ENCODE results near the gene PIP5K1C. TPM values are rescaled to one million over a fixed set of nuclear protein-coding genes. Genes with fewer than 3 reads are reported as not detected.

PIP5K1C gene, protein sequence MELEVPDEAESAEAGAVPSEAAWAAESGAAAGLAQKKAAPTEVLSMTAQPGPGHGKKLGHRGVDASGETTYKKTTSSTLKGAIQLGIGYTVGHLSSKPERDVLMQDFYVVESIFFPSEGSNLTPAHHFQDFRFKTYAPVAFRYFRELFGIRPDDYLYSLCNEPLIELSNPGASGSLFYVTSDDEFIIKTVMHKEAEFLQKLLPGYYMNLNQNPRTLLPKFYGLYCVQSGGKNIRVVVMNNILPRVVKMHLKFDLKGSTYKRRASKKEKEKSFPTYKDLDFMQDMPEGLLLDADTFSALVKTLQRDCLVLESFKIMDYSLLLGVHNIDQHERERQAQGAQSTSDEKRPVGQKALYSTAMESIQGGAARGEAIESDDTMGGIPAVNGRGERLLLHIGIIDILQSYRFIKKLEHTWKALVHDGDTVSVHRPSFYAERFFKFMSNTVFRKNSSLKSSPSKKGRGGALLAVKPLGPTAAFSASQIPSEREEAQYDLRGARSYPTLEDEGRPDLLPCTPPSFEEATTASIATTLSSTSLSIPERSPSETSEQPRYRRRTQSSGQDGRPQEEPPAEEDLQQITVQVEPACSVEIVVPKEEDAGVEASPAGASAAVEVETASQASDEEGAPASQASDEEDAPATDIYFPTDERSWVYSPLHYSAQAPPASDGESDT
- 55.1 and 85.5 TPM in 2 replicates for total RNA-seq

GRCh38 chr19:3700242-3701032 lies at the start of gene PIP5K1C:
PIP5K1C (minus strand) TSS chr19:3700468; CDS start chr19:3700390, 78 bp downstream.

DNA sequence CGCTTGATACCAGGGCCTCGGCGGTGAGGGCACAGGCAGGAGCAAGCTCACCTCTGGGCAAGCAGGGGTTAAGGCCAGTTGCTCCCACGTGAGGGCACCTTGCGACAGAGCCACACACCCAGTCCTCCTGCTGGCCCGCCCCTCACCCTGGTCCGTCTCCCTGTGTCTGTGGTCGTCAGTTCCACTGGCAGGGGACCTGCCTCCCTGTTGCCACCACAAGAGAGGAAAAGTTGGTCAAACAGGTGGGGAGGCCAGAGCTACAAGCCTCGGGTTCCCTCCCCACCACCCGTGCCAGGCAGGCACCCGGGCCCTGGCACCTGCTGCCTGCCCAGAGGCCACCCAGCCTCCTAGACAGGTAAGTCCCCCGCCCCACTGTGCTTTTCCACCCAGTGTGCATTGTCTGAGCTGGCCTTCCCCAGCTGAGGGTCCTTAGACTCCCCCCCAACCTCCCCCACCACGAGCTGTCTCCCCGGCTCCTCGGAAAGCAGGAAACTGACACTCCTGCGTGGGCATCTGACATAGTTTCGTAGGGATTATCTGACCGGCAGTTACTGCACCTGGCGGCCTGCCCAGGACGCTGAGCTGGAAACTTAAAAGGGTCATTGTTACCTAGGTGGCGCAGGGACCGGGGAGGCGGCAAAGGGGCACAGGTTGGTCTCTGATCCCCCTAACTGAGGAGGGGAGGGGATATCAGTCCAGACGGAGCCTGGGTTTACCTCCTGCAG lies 8.1 kb upstream of the PIP5K1C start, which contains the start of gene TJP3:
TJP3 (plus strand) TSS at position 178 of the 725 bp plus-strand sequence. CDS start 20,049 bp downstream, outside the sequence.

GRCh38 chr19:3626473-3627350 lies 73.6 kb downstream of the PIP5K1C start, which contains the start of gene CACTIN:
CACTIN (minus strand) TSS chr19:3626790; CDS start chr19:3626762, 28 bp downstream.

GRCh38 chr19:3606690-3607289 lies 93.5 kb downstream of the PIP5K1C start, which contains the start of gene TBXA2R:
TBXA2R (minus strand) TSS chr19:3606875; CDS start chr19:3600634, 6,241 bp downstream.

DNA sequence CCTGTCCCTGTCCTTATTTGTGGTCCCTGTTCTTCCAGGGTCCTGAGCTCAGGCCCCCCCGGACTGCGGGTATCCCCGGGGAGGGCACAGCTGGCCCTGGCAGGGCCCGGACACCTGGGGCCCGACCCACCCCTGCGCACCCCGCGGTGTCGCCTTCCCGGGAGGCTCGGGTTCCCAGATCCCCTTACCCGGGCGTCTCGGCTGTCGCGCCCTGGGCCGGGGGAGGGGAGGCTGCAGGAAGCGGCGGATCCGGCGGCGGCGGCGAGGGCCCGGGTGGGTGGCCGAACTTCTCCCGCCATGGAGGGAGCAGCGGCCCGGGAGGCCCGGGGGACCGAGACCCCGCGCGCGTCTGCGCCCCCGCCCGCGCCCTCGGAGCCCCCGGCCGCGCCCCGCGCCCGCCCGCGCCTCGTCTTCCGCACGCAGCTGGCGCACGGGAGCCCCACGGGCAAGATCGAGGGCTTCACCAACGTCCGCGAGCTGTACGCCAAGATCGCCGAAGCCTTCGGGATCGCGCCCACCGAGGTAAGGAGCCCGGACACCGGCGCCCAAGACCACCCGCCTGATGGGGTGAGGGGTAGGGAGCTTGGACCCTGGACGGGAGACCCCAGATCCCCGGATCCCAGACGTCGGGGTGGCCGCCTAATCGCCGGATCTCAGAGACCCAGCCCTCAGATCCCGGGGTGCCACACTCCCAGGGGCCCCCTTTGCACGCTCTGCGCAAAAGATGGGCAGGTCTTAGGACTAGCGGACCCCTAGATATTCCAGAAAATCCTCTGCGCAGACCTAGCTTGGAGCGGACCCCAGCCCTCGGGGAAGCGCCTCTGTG lies 114.8 kb downstream of the PIP5K1C start, which contains the start of gene GIPC3:
GIPC3 (plus strand) TSS at position 178 of the 826 bp plus-strand sequence; CDS start at position 298, 120 bp downstream.

Other genes starting within 250 kb of the PIP5K1C start
- not detected in 2 replicates for gene SMIM24, start 219.9 kb downstream of the PIP5K1C start, total RNA-seq
- not detected in 2 replicates for gene SMIM44, start 217.0 kb downstream of the PIP5K1C start, total RNA-seq
- 9.4 and 14.8 TPM in 2 replicates for gene DOHH, start 199.8 kb downstream of the PIP5K1C start, total RNA-seq
- gene FZR1, start 194.2 kb downstream of the PIP5K1C start, total RNA-seq, result 36.6 and 40.1 TPM in 2 replicates
- gene TEKTIP1, start 161.3 kb downstream of the PIP5K1C start, total RNA-seq, result 0.20 TPM in 1 of 2 replicates, not detected in the other
- gene MFSD12, start 142.9 kb downstream of the PIP5K1C start, total RNA-seq, result 108 and 163 TPM in 2 replicates
- 58.3 and 59.0 TPM in 2 replicates for gene HMG20B, start 127.5 kb downstream of the PIP5K1C start, total RNA-seq
- gene GIPC3, start 115.0 kb downstream of the PIP5K1C start, total RNA-seq, result 0.07 and 0.10 TPM in 2 replicates
- gene TBXA2R, start 93.6 kb downstream of the PIP5K1C start, total RNA-seq, result 2.9 and 3.0 TPM in 2 replicates
- 21.6 and 26.9 TPM in 2 replicates for gene CACTIN, start 73.7 kb downstream of the PIP5K1C start, total RNA-seq
- not detected in 2 replicates for gene TJP3, start 7.9 kb upstream of the PIP5K1C start, total RNA-seq
- gene APBA3, start 61.2 kb upstream of the PIP5K1C start, total RNA-seq, result 22.9 and 24.4 TPM in 2 replicates
- gene MRPL54, start 62.2 kb upstream of the PIP5K1C start, total RNA-seq, result 15.7 and 21.1 TPM in 2 replicates
- not detected in 2 replicates for gene RAX2, start 71.8 kb upstream of the PIP5K1C start, total RNA-seq
- 0.13 TPM in 1 of 2 replicates, not detected in the other for gene MATK, start 85.9 kb upstream of the PIP5K1C start, total RNA-seq
- gene ZFR2, start 168.6 kb upstream of the PIP5K1C start, total RNA-seq, result 0.07 TPM in 1 of 2 replicates, not detected in the other
- not detected in 2 replicates for gene ATCAY, start 180.2 kb upstream of the PIP5K1C start, total RNA-seq
- gene NMRK2, start 232.6 kb upstream of the PIP5K1C start, total RNA-seq, result not detected in 2 replicates

All from smooth muscle cell of the pulmonary artery (primary cell).